Measurements from ENCODE around the gene FTO. TPM values are rescaled to one million over a fixed set of nuclear protein-coding genes. Genes with fewer than 3 reads are reported as not detected.

Gene FTO
- total and polyA plus RNA-seq, 2 of the 13 experiments (the other 11 are each of a cell fraction or from before 2014, with no cell fraction given) = 41.6 to 55.8 TPM

DNA sequence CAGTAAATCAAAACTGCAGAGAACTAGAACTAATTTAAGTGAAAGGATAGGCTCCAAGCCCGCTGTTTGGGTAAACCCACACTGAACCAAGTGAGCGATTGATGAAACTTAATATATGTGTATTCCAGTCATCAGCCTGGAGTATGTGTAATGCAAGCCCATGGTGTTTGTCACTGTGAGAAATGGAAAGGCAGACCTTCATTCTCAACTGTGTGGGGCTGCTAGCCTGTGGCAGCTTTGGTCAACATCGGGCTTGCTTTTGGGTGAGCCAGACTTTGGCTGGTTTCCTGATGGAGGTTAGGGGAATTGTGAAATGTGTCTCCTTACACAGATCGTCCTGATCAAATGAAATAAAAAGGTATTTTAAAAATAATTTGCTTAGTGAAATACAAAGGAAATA lies 302.7 kb downstream of the FTO start:
- Histone ChIP-seq H3K4me1 (ENCODE audit: insufficient read depth, low read length) (no peaks in the 10 kb centered on the region), H3K36me3 (replicated peaks in 1 of 2; ENCODE audit: control insufficient read depth in 1 of 2, insufficient read depth in 2 of 2, low read length in 2 of 2) (no peaks in the 10 kb centered on the region), H3K9me3 (ENCODE audit: low read length) (no peaks in the 10 kb centered on the region), H3K9ac (ENCODE audit: insufficient read depth, low read depth, low read length) (no peak overlapping the region), H4K20me1 (ENCODE audit: insufficient read depth, low read length) (no peaks in the 10 kb centered on the region), H3K27me3 (ENCODE audit: control insufficient read depth in 1 of 2, insufficient read depth in 2 of 2, low read length in 2 of 2) (no peaks in the 10 kb centered on the region), H2AFZ (ENCODE audit: low read length) (no peak overlapping the region), H3K4me2 (ENCODE audit: low read depth, low read length) (no peak overlapping the region), H3K79me2 (ENCODE audit: insufficient read depth, low read length) (no peaks in the 10 kb centered on the region), H3K4me3 (replicated peaks in 1 of 3; ENCODE audit: insufficient read depth in 1 of 3, low read depth in 2 of 3, low read length in 3 of 3) (no peak overlapping the region), H3K27ac (ENCODE audit: extremely low read length, insufficient read depth, low read length) (no peak overlapping the region)
- WGBS (ENCODE audit: low lambda C conversion rate) = 94% methylated on average over 4 of the region's 4 CpGs
- intact Hi-C loops (cut with micrococcal nuclease; ENCODE audit: unreplicated experiment) = no loop called here
- FAIRE-seq = no peak
- TF ChIP-seq NKX3-1 (CRISPR knock-in tag; IDR thresholded peaks at IDR 0.05) (no peak), SRSF1 (optimal IDR thresholded peaks at IDR 0.05; ENCODE audit: low read depth, low read length) (no peak)
- POLR2A ChIA-PET = no interaction called here
- in situ Hi-C loops (cut with HindIII; ENCODE audit: extremely low pct_ligation_motif_present, low pct_unique_long_range_greater_than_20kb) = no loop called here
- no peak for DNase-seq (ENCODE audit: low spot score)
- no peak for ATAC-seq
- BruUV-seq (replicated peaks) = no TSS peak
- CTCF ChIA-PET (ENCODE audit: low intra/inter-chr PET ratio, low total read pairs) = no interaction called here

DNA sequence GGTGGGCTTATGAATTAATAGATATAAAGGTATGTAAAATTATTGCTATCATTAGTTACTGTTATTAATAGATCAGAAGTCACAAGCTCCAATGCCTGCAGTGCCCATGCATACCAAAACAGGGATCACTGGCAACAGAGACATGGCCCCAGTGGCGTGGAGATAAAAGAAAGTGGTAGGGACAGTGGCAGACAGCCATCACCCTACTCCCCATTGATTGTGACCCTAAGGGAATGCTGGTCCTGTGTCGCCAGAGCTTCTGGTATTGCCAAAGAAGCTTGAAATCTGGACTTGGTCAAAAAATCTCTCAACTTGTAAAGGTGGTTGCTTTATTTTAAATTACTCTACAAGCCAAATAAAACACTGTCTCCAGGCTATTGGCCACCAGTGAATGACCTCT lies 303.5 kb downstream of the FTO start:
- H3K9me3 ChIP-seq (ENCODE audit: low read length) = peaks cover 6% of the 10 kb centered on the region; the same call in 1 of the 2 replicates
- intact Hi-C loops (cut with micrococcal nuclease; ENCODE audit: unreplicated experiment) = no loop called here
- no TSS peak for BruUV-seq (replicated peaks)
- TF ChIP-seq HMG20B (CRISPR knock-in tag; conservative IDR thresholded peaks at IDR 0.05) (no peak), SMYD3 (CRISPR knock-in tag; IDR thresholded peaks at IDR 0.05) (no peak), ADNP (CRISPR knock-in tag; IDR thresholded peaks at IDR 0.05) (no peak), ZNF766 (CRISPR knock-in tag; IDR thresholded peaks at IDR 0.05; ENCODE audit: borderline replicate concordance) (no peak), FOXM1 (CRISPR knock-in tag; IDR thresholded peaks at IDR 0.05) (no peak), XRCC5 (optimal IDR thresholded peaks at IDR 0.05; ENCODE audit: low read length) (no peak), NPAS2 (CRISPR knock-in tag; IDR thresholded peaks at IDR 0.05; ENCODE audit: borderline replicate concordance) (no peak), TBX3 (IDR thresholded peaks at IDR 0.05; ENCODE audit: borderline replicate concordance) (no peak)
- H3K36me3 ChIP-seq (replicated peaks in 1 of 2; ENCODE audit: control insufficient read depth in 1 of 2, insufficient read depth in 2 of 2, low read length in 2 of 2) = no peaks in the 10 kb centered on the region
- DNase-seq (ENCODE audit: low spot score) (no peak), ATAC-seq (no peak), FAIRE-seq (no peak)
- H2AFZ ChIP-seq (ENCODE audit: low read length) = no peak overlapping the region
- no peak overlapping the region for H3K4me3 ChIP-seq (replicated peaks in 1 of 3; ENCODE audit: insufficient read depth in 1 of 3, low read depth in 2 of 3, low read length in 3 of 3)
- in situ Hi-C loops (cut with HindIII; ENCODE audit: extremely low pct_ligation_motif_present, low pct_unique_long_range_greater_than_20kb) = no loop called here
- H3K27ac ChIP-seq (ENCODE audit: extremely low read length, insufficient read depth, low read length) = no peak overlapping the region
- H3K79me2 ChIP-seq (ENCODE audit: insufficient read depth, low read length) = no peaks in the 10 kb centered on the region
- no peak overlapping the region for H3K4me2 ChIP-seq (ENCODE audit: low read depth, low read length)
- H3K9ac ChIP-seq (ENCODE audit: insufficient read depth, low read depth, low read length) = no peak overlapping the region
- H3K4me1 ChIP-seq (ENCODE audit: insufficient read depth, low read length) = no peaks in the 10 kb centered on the region
- CTCF ChIA-PET (ENCODE audit: low intra/inter-chr PET ratio, low total read pairs) = no interaction called here
- POLR2A ChIA-PET = no interaction called here
- H4K20me1 ChIP-seq (ENCODE audit: insufficient read depth, low read length) = no peaks in the 10 kb centered on the region
- no peaks in the 10 kb centered on the region for H3K27me3 ChIP-seq (ENCODE audit: control insufficient read depth in 1 of 2, insufficient read depth in 2 of 2, low read length in 2 of 2)
- WGBS (ENCODE audit: low lambda C conversion rate) = 100% methylated on average over 2 of the region's 2 CpGs
